Stimulated activated CD4-positive, alpha-beta T cell treated with anti-CD3 and anti-CD28 coated beads, Interleukin-15, amount 100 ng/mL, for 1 hour (primary cell): ENCODE data around the gene ABCA7.

Experiments used
- DNase-seq, 2 donors: peaks; one replicate each; pipeline ENCODE4 v3.0.0-alpha.2; 2020; ENCODE audit warnings: low read depth in 1 of 2, low spot score in 1 of 2

The ABCA7 gene

DNA sequence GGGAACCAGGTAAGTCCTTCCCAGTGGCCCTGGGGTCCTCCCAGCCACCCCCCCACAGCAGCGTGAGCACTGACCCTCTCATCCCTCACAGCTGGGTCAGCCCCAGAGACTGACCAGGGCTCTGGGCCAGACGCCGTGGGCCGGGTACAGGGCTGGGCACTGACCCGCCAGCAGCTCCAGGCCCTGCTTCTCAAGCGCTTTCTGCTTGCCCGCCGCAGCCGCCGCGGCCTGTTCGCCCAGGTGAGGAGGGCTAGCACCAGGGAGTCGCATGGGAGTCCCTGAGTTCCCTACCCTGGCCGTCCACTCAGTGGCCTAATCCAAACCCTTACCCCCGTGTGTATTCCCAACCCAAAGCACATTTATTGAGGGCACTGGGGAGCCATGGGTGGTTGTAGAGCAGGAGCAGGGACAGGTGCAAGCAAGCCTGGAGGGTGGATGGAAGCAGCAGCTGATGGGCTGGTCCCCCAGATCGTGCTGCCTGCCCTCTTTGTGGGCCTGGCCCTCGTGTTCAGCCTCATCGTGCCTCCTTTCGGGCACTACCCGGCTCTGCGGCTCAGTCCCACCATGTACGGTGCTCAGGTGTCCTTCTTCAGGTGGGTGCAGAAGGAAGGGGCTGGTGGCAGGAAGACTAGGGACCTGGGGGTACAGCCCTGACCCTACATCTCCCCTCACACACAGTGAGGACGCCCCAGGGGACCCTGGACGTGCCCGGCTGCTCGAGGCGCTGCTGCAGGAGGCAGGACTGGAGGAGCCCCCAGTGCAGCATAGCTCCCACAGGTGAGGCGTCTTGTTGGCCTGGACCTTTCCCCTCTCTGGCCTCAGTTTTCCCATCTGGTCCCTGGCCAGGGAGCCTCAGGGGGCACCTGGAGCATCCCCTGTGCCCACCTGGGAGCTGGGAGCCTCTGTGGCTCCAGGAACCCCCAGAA is 14.5 kb downstream of the ABCA7 start:
- no peak for DNase-seq

DNA sequence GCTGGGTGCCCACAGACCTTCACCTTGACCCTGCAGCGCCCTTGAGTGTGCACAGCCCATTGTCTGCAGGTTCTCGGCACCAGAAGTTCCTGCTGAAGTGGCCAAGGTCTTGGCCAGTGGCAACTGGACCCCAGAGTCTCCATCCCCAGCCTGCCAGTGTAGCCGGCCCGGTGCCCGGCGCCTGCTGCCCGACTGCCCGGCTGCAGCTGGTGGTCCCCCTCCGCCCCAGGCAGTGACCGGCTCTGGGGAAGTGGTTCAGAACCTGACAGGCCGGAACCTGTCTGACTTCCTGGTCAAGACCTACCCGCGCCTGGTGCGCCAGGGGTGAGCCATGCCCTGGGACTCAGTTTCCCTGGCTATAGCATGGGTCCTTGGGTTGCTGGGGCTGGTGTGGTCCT is 15.1 kb downstream of the ABCA7 start:
- no peak for DNase-seq

DNA sequence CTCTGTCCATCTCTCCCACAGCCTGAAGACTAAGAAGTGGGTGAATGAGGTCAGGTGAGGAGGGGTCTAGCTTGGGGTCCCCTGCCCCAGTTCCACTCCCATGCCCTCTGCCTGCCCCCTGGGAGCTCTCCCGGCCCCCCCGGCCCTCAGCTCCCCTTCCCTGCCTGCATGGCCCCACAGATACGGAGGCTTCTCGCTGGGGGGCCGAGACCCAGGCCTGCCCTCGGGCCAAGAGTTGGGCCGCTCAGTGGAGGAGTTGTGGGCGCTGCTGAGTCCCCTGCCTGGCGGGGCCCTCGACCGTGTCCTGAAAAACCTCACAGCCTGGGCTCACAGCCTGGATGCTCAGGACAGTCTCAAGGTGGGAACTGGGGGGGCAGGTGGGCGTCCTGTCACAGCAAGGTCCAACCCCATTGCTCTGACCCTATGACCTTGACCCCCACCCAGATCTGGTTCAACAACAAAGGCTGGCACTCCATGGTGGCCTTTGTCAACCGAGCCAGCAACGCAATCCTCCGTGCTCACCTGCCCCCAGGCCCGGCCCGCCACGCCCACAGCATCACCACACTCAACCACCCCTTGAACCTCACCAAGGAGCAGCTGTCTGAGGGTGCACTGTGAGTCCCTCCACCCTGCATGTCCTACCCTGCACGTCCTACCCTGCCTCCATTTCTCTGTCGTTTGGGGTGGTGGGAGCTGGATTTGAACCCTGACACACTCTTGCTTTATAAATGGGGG is 16.1 kb downstream of the ABCA7 start:
- no peak for DNase-seq

DNA sequence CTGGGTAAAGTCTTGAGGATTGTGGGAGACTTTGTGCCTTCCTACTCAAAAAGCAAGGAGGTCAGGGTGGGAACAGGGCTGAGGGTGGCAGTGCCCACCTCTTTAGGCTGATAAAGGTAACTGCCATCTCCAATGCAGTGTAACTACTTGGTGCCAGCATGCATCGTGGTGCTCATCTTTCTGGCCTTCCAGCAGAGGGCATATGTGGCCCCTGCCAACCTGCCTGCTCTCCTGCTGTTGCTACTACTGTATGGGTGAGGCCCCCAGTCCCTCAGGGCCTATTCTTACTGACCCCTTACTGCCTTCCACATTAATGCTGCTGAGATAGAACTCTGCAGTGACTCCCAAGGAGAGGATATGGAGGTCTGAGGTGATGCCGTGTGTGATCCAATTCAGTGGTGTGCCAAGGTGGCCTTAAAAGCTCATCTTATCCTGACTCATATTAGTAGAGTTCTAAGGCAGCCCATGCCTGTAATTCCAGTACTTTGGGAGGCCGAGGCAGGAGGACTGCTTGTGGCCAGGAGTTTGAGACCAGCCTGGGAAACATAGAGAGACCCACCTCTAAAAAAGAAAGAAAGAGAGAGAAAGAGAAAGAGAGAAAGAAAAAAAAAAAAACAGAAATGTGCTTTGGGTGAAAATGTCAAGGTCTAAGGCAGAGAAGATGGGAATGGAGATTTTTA is 17.4 kb downstream of the ABCA7 start:
- DNase-seq: no peak

DNA sequence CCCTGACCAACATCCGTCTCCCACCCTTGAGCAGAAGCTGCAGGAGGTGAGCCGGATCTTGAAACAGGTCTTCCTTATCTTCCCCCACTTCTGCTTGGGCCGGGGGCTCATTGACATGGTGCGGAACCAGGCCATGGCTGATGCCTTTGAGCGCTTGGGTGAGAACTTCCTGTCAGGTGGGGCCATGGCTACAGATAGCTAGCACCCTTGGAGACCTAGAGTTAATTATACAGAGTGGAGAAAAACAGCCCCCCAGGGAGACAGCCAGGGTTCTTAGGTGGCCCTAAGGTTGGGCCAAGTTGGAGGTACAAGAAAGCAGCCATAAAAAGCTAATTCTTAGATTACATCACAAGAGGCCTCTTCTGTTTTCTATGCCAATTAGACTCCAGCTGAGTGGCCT is 18.2 kb downstream of the ABCA7 start:
- DNase-seq: no peak

DNA sequence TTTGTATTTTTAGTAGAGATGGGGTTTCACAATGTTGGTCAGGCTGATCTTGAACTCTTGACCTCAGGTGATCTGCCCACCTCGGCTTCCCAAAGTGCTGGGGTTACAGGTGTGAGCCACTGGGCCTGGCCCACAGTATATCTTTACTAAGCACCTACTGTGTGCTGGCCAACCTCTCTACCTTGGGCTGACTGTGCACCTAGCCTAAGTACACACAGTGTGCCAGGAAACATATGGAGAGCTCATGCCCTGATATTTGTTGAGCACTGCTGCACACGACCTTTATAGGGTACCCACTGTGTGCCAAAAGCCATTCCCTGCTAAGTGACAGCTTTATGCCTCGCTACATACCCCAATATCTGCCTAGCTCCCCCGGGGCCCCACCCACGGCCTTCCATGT is 20.8 kb downstream of the ABCA7 start:
- DNase-seq: no peak

DNA sequence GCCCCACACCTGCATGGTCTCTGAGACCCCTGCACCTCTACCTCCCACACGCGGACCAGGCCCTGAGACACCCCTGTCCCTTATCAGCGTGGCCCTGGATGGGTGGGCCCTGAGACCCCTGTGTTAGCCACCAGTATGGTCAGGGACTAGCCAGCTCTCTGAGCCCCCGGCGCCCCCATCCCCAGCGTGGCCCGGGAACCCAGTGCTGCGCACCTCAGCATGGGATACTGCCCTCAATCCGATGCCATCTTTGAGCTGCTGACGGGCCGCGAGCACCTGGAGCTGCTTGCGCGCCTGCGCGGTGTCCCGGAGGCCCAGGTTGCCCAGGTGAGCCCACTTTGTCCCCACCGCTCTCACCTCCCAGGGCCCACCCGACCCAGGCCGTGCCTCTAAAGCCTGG is 22.1 kb downstream of the ABCA7 start:
- DNase-seq: no peak

DNA sequence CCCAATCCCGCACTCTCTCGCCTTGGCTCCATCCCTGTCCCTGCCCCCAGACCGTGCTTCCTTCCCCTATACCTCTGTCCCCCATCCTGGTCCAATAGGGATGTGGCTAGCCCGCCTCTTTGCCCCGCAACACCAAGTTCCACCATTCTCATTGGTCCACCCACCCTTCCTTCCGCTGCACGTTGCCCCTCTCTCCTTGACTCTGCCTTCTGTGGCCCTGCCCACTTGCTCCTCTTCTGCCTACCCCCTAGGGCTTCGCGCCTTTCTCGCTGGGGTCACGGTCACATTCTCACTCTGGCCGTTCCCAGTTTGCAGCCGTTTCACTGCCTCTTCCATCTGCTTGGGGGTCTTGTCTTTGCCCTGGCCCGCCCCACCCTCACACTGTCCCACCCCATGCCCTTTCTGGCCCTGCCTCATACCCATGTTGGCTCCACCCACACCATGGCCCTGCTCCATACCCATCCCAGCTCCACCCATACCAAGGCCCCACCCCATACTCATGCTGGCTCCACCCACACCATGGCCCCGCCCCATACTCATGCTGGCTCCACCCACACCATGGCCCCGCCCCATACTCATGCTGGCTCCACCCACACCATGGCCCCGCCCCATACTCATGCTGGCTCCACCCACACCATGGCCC is 22.6 kb downstream of the ABCA7 start:
- DNase-seq: no peak

DNA sequence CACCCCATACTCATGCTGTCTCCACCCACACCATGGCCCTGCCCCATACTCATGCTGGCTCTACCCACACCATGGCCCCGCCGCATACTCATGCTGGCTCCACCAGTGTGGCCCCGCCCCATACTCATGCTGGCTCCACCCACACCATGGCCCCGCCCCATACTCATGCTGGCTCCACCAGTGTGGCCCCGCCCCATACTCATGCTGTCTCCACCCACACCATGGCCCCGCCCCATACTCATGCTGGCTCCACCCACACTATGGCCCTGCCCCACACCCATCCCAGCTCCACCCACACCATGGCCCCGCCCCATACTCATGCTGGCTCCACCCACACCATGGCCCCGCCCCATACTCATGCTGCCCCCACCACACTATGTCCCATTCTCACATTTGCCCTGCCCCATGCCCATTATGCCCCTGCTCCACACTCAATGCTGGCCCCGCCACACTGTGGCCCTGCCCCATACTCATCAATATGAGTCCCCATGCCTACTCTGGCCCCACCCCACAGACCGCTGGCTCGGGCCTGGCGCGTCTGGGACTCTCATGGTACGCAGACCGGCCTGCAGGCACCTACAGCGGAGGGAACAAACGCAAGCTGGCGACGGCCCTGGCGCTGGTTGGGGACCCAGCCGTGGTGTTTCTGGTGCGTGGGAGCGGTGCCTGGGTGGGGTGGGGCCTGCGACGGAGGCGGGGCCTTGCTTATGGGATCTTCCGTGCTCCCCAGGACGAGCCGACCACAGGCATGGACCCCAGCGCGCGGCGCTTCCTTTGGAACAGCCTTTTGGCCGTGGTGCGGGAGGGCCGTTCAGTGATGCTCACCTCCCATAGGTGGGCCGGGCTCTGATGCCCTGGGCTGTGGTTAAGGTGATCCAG is 23.4 kb downstream of the ABCA7 start:
- DNase-seq: peak in 1 of 2 donors; percentile 43

DNA sequence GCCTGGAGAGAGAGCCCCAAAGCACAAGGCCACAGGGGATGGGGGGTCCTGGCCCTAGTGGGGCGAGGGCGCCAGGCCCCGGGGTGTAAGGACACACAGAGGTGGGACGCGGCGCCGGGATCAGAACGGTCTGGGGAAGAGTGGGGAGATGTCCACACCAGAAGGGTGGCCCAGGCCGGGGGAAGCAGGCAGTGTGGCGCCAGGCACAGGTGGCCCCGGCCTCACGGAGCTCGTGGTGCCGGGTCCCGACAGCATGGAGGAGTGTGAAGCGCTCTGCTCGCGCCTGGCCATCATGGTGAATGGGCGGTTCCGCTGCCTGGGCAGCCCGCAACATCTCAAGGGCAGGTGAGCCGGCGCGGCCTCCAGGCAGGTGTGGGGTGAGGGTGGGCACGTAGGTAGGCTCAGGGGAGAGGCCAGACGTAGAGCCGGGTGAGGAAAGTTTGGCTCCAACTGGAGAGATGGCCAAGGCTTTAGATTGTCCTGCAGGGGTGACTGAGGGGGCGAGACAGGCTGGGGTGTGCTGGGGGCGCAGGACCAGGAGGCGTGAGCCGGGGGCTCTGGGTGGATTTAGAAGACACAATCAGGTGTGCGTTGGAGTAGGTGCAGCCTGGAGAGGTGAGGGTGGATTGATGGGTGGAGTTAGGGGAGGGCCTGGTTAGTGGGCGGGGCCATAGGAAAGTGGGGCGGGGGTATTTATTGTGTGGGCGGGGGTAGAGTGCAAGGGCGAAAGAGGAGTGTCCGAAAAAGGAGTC is 24.2 kb downstream of the ABCA7 start:
- DNase-seq: no peak

DNA sequence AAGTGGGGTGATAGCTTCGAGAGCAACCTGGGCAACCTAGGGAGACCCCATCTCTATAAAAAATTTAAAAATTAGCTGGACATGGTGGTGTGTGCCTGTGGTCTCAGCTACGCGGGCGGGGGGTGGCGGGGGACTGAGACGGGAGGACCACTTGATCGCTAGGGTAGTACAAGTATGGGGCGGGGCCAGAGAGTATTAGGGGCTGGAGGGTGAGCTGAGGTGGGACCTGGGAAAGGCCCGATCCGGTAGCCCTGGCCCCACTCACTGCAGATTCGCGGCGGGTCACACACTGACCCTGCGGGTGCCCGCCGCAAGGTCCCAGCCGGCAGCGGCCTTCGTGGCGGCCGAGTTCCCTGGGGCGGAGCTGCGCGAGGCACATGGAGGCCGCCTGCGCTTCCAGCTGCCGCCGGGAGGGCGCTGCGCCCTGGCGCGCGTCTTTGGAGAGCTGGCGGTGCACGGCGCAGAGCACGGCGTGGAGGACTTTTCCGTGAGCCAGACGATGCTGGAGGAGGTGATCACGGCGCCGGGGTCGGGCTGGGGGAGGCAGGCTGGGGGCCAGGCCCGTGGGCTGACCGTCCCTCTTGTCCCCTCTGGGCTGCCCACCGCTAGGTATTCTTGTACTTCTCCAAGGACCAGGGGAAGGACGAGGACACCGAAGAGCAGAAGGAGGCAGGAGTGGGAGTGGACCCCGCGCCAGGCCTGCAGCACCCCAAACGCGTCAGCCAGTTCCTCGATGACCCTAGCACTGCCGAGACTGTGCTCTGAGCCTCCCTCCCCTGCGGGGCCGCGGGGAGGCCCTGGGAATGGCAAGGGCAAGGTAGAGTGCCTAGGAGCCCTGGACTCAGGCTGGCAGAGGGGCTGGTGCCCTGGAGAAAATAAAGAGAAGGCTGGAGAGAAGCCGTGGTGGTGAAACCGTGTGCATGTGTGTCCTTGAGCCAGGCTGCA is 25.0 kb downstream of the ABCA7 start:
- DNase-seq: peak; percentile 55 to 72

DNA sequence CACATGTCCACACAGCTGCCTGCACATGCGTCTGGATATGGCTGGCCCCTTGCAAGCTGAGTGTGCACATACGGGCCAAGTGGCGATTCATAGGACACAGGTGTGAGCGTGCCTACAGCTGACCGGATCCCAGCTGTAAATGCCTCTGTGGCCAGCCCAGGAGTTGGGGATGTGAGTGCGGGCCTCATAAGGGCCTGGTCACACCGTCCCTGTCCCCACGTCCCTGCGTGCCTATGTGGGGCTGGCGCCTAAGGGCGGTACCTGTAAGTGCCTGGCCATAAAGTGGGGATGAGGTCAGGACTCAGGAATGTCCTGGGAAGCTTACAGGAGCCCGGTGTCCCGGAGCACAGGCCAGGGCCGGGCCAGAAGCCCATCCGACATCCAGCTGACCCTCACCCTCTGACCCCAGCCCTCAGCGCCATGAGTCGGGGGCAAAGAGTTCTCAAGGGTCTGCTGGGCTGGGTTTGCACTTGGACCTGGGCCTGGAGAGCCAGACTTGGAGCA is 25.8 kb downstream of the ABCA7 start:
- no peak for DNase-seq

DNA sequence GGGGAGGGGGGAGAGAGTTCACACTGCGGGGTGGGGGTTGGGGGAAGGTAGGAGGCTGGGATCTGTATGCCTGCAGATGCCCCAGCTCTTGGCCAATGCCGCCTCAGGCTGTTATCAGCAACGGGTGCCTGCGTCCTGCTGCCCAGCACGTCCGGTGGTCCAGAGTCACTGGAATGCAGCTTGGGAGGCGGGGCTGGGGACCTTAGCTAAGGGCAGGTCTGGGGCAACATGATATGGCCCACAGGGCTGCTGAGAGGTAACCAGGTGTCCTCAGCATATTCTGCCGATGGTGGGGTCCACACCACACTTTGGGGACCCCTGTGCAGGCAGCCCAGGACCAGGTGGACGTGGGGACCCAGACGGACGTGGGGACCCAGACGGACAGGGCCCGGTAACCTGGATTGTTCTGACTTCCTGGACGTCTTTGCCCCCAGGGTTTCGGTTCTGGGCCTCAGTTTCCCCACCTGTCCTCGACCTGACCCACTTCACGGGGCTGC is 26.4 kb downstream of the ABCA7 start:
- DNase-seq: no peak

DNA sequence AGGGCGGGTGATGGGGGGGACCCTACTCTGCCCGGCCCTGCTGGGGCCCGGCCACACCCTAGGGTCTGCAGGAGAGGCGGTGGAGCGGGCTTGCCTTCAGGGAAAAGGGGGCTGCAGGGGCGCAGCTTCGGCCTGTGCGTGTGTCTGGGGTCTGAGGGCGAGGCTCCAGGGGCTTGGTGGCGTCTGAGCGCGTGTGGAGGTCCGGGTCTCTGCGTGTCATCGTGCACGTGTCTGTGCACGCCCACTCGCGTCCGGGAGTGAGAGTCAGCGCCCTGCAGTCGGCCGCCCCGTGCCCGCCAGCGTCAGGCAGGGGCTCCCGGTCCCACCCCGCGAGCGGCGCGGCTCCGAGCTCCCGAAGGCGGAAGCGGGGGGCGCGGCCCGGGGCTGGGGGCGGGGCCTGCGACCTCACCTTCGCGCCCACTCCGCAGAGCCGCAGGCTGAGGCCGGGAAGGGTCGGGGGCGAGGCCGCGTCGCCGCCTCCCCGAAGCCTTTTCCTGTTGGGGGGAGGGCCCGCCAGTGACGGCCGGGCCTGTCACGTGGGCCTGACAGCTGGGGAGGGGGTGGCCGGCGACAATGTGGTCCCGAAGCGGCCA is 26.9 kb downstream of the ABCA7 start, which contains the start of gene ARHGAP45:
Gene ARHGAP45, plus strand, starts transcription at position 420 of the 593 bp plus-strand sequence. CDS start 239 bp downstream, outside the sequence.
- DNase-seq: peak; percentile 62 to 78

DNA sequence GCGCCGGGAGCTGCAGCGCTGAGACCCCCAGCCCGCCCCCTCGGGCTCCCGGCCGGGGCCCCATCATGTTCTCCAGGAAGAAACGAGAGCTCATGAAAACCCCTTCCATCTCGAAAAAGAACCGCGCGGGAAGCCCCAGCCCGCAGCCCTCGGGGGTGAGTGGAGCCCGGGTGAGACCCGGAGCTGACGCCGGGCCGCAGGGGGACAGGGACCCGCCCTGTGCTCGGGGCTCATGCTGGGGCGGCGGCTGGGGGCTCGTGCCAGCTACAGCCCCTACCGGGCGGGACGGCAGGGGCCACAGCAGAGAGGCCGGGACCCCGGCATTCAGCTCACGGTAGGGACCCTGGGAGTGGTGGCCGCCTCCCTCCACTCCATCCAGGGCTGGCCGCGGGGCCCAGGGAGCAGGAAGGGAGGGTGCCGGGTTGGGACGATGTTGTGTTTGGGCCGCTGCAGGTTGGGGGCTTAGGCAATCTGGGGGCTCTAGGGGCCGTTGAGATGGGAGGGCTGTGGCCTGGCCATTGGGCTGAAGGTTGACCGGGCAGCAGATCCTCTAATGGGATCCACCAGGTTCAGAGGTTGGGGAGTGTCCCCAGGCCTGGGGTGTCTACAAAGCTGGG is 27.5 kb downstream of the ABCA7 start:
- peak in 1 of 2 donors; percentile 52 for DNase-seq

DNA sequence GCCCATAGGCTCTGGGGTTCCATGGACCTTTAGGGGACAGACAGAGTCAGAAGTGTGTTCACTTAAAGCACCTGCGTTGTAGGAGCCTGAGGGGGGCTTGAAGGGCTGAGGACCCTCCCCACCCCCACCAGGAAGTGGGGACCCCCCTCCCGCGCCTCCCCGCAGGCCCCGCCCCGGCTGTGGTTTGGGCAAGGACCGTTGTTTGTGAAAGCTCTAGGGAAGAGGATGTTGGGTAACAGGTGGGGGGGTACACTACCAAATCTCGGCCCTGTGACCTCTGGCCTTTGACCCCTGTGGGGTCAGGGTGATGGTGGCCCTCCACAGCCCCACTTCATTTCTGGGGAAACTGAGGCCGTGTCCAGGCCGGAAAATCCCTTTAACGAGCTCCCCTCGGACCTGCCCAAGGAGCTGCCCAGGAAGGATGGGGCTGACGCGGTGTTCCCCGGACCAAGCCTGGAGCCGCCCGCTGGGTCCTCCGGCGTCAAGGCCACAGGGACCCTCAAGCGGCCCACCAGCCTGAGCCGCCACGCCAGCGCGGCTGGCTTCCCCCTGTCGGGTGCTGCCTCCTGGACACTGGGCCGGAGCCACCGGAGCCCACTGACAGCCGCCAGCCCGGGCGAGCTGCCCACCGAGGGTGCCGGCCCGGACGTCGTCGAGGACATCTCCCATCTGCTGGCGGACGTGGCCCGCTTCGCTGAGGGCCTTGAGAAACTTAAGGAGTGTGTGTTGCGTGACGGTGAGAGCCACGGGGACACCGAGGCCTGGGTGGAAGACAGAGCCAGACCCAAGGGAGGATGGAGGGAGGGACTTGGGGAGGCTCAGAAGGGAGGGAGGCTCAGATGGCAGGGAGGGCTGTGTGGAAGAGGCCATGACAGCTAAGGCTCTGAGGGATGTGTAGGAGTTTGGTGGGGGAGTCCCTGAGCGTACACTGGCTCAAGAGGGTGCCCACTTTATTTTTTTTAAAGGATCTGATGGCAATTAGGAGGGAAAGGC is 28.4 kb downstream of the ABCA7 start:
- DNase-seq: peak in 1 of 2 donors; percentile 57
